Hepatocyte (in vitro differentiated cells): Measurements from ENCODE around the gene TMPRSS11D.

Experiments used
- CTCF ChIP-seq: fragments of 200-600 bp; sonication (generic); IDR thresholded peaks from 2 replicates; pipeline ENCODE4 v1.5.1; 2016; ENCODE audit warnings: antibody characterized with exemption, mild to moderate bottlenecking; ENCODE audit not compliant: poor library complexity
- EZH2 ChIP-seq: fragments of 200-600 bp; sonication (generic); IDR thresholded peaks from 2 replicates; pipeline ENCODE4 v1.6.1; 2016; ENCODE audit warnings: antibody characterized with exemption, mild to moderate bottlenecking, borderline replicate concordance
- EZH2phosphoT487 ChIP-seq: fragments of 200-600 bp; sonication (generic); IDR thresholded peaks from one replicate; pipeline ENCODE4 v1.6.1; 2018; ENCODE audit warnings: antibody characterized with exemption, mild to moderate bottlenecking, low read depth, moderate library complexity; ENCODE audit not compliant: unreplicated experiment, severe bottlenecking

- TF ChIP-seq CTCF (no peak), EZH2 (no peak), EZH2phosphoT487 (no peak)
These were observed 9.1 kb upstream of the TMPRSS11D start for GRCh38 chr4:67892905-67893304.
